RWPE2 (cell line): ENCODE data around the gene COL2A1.
A peak's percentile ranks its signal among the peaks of the same experiment; 100 is the strongest.

Experiments
- ATAC-seq: fragments of 200-7000 bp; cut with Tn5 transposase; 3 replicates; pipeline ENCODE4 v1.9.1; 2021; ENCODE audit warnings: low read depth
- DNase-seq: peaks from one replicate; pipeline ENCODE4 v3.0.0-alpha.2; 2020; ENCODE audit warnings: low spot score
- H3K27ac ChIP-seq: fragments of 450-650 bp; 2 replicates; pipeline ENCODE4 v1.5.1; 2017; ENCODE audit warnings: mild to moderate bottlenecking; ENCODE audit not compliant: poor library complexity, severe bottlenecking
- H3K27me3 ChIP-seq: fragments of 250-450 bp; sonication (Bioruptor Pico); 2 replicates; pipeline ENCODE4 v1.5.1; 2021; ENCODE audit warnings: mild to moderate bottlenecking, moderate library complexity; ENCODE audit not compliant: insufficient read depth, poor library complexity, severe bottlenecking
- H3K36me3 ChIP-seq: fragments of 250-450 bp; sonication (Bioruptor Pico); 2 replicates; pipeline ENCODE4 v1.5.1; 2020; ENCODE audit warnings: low read depth, mild to moderate bottlenecking, moderate library complexity
- H3K4me1 ChIP-seq: fragments of 250-450 bp; sonication (Bioruptor Pico); 2 replicates; pipeline ENCODE4 v1.5.1; 2021; ENCODE audit warnings: mild to moderate bottlenecking, moderate library complexity; ENCODE audit not compliant: insufficient read depth, poor library complexity, severe bottlenecking
- H3K4me3 ChIP-seq: fragments of 250-450 bp; sonication (Bioruptor Pico); 2 replicates; pipeline ENCODE4 v1.5.1; 2021; ENCODE audit warnings: mild to moderate bottlenecking, moderate library complexity; ENCODE audit not compliant: severe bottlenecking
- H3K9me3 ChIP-seq: fragments of 250-450 bp; sonication (Bioruptor Pico); 2 replicates; pipeline ENCODE4 v1.5.1; 2021; ENCODE audit warnings: mild to moderate bottlenecking, moderate library complexity; ENCODE audit not compliant: severe bottlenecking
- CTCF ChIP-seq: fragments of 450-650 bp; IDR thresholded peaks from one replicate; pipeline ENCODE4 v1.5.1; 2017; ENCODE audit warnings: mild to moderate bottlenecking, moderate library complexity; ENCODE audit not compliant: poor library complexity, severe bottlenecking

Gene COL2A1

GRCh38 chr12:47986291-47986660, 18.0 kb downstream of the COL2A1 start:
- no peaks in the 10 kb centered on the region for H3K27me3 ChIP-seq
- no peaks in the 10 kb centered on the region for H3K4me1 ChIP-seq

GRCh38 chr12:47985596-47986290, 18.5 kb downstream of the COL2A1 start:
- H3K36me3 ChIP-seq = no peaks in the 10 kb centered on the region
- no peak overlapping the region for H3K4me3 ChIP-seq
- DNase-seq (peak; percentile 38), ATAC-seq (no peak)
- H3K9me3 ChIP-seq = no peaks in the 10 kb centered on the region
- TF ChIP-seq CTCF = no peak
- H3K4me1 ChIP-seq = no peaks in the 10 kb centered on the region
- H3K27me3 ChIP-seq = no peaks in the 10 kb centered on the region
- no peak overlapping the region for H3K27ac ChIP-seq

More at GRCh38 chr12:47986291-47986660, 18.0 kb downstream of the COL2A1 start:
- no peak overlapping the region for H3K4me3 ChIP-seq
- no peaks in the 10 kb centered on the region for H3K9me3 ChIP-seq
- TF ChIP-seq CTCF = no peak
- no peak overlapping the region for H3K27ac ChIP-seq
- ATAC-seq (no peak), DNase-seq (no peak)
- no peaks in the 10 kb centered on the region for H3K36me3 ChIP-seq

GRCh38 chr12:47984331-47984801, 19.9 kb downstream of the COL2A1 start:
- no peak for TF ChIP-seq CTCF
- Histone ChIP-seq H3K36me3 (no peaks in the 10 kb centered on the region), H3K4me1 (no peaks in the 10 kb centered on the region), H3K4me3 (no peak overlapping the region), H3K27me3 (no peaks in the 10 kb centered on the region), H3K9me3 (no peaks in the 10 kb centered on the region), H3K27ac (no peak overlapping the region)
- ATAC-seq (no peak), DNase-seq (no peak)

GRCh38 chr12:47983541-47984115, 20.6 kb downstream of the COL2A1 start:
- H3K4me3 ChIP-seq = no peak overlapping the region
- no peak for TF ChIP-seq CTCF
- no peaks in the 10 kb centered on the region for H3K36me3 ChIP-seq
- H3K9me3 ChIP-seq = no peaks in the 10 kb centered on the region
- H3K27ac ChIP-seq = no peak overlapping the region
- no peaks in the 10 kb centered on the region for H3K4me1 ChIP-seq
- no peaks in the 10 kb centered on the region for H3K27me3 ChIP-seq
- DNase-seq = no peak
- no peak for ATAC-seq

- Histone ChIP-seq H3K27me3 (no peaks in the 10 kb centered on the region), H3K4me1 (no peaks in the 10 kb centered on the region), H3K9me3 (no peaks in the 10 kb centered on the region), H3K4me3 (no peak overlapping the region), H3K36me3 (no peaks in the 10 kb centered on the region), H3K27ac (no peak overlapping the region)
- no peak for DNase-seq
- ATAC-seq = no peak
- no peak for TF ChIP-seq CTCF
These were observed 21.5 kb downstream of the COL2A1 start for GRCh38 chr12:47982770-47983169.
